ENCODE data around the gene CARMIL3.

CARMIL3 gene

GRCh38 chr14:24064091-24064795 is 12.4 kb downstream of the CARMIL3 start:
- H3K4me1 ChIP-seq (ENCODE audit: control insufficient read depth, insufficient read depth, low read length) = no peaks in the 10 kb centered on the region
- no peak overlapping the region for H3K9ac ChIP-seq (ENCODE audit: low read length)
- H3K27me3 ChIP-seq (ENCODE audit: control insufficient read depth, insufficient read depth, low read length) = no peaks in the 10 kb centered on the region
- no peak overlapping the region for H3K27ac ChIP-seq (ENCODE audit: low read depth, low read length)
- no peaks in the 10 kb centered on the region for H3K36me3 ChIP-seq (ENCODE audit: control insufficient read depth, insufficient read depth, low read length)
- no peaks in the 10 kb centered on the region for H3K9me3 ChIP-seq (ENCODE audit: control insufficient read depth, insufficient read depth, low read depth, low read length)
- no peak overlapping the region for H3K4me3 ChIP-seq (ENCODE audit: low read depth, low read length)

- Histone ChIP-seq H3K9me3 (ENCODE audit: control insufficient read depth, insufficient read depth, low read depth, low read length) (no peaks in the 10 kb centered on the region), H3K27ac (ENCODE audit: low read depth, low read length) (no peak overlapping the region), H3K4me3 (ENCODE audit: low read depth, low read length) (no peak overlapping the region), H3K4me1 (ENCODE audit: control insufficient read depth, insufficient read depth, low read length) (no peaks in the 10 kb centered on the region), H3K36me3 (ENCODE audit: control insufficient read depth, insufficient read depth, low read length) (no peaks in the 10 kb centered on the region), H3K9ac (ENCODE audit: low read length) (no peak overlapping the region), H3K27me3 (ENCODE audit: control insufficient read depth, insufficient read depth, low read length) (peaks cover 2% of the 10 kb centered on the region; the same call in 1 of the 2 replicates)
Measured at GRCh38 chr14:24064856-24065255, 13.0 kb downstream of the CARMIL3 start.

GRCh38 chr14:24065408-24065807 is 13.6 kb downstream of the CARMIL3 start:
- Histone ChIP-seq H3K27ac (ENCODE audit: low read depth, low read length) (no peak overlapping the region), H3K9me3 (ENCODE audit: control insufficient read depth, insufficient read depth, low read depth, low read length) (no peaks in the 10 kb centered on the region), H3K27me3 (ENCODE audit: control insufficient read depth, insufficient read depth, low read length) (peaks cover 7% of the 10 kb centered on the region; the same call in 1 of the 2 replicates), H3K9ac (ENCODE audit: low read length) (no peak overlapping the region), H3K4me1 (ENCODE audit: control insufficient read depth, insufficient read depth, low read length) (no peaks in the 10 kb centered on the region), H3K4me3 (ENCODE audit: low read depth, low read length) (no peak overlapping the region), H3K36me3 (ENCODE audit: control insufficient read depth, insufficient read depth, low read length) (no peaks in the 10 kb centered on the region)

- Histone ChIP-seq H3K9ac (ENCODE audit: low read length) (no peak overlapping the region), H3K36me3 (ENCODE audit: control insufficient read depth, insufficient read depth, low read length) (no peaks in the 10 kb centered on the region), H3K9me3 (ENCODE audit: control insufficient read depth, insufficient read depth, low read depth, low read length) (no peaks in the 10 kb centered on the region), H3K27me3 (ENCODE audit: control insufficient read depth, insufficient read depth, low read length) (peaks cover 14% of the 10 kb centered on the region; the same call in 1 of the 2 replicates), H3K4me1 (ENCODE audit: control insufficient read depth, insufficient read depth, low read length) (no peaks in the 10 kb centered on the region), H3K4me3 (ENCODE audit: low read depth, low read length) (no peak overlapping the region), H3K27ac (ENCODE audit: low read depth, low read length) (no peak overlapping the region)
Measured at GRCh38 chr14:24066496-24067132, 14.8 kb downstream of the CARMIL3 start.

GRCh38 chr14:24067133-24068082 is 15.6 kb downstream of the CARMIL3 start:
- Histone ChIP-seq H3K27ac (ENCODE audit: low read depth, low read length) (no peak overlapping the region), H3K36me3 (ENCODE audit: control insufficient read depth, insufficient read depth, low read length) (no peaks in the 10 kb centered on the region), H3K9me3 (ENCODE audit: control insufficient read depth, insufficient read depth, low read depth, low read length) (no peaks in the 10 kb centered on the region), H3K9ac (ENCODE audit: low read length) (no peak overlapping the region), H3K27me3 (ENCODE audit: control insufficient read depth, insufficient read depth, low read length) (peaks cover 14% of the 10 kb centered on the region; the same call in 1 of the 2 replicates), H3K4me3 (ENCODE audit: low read depth, low read length) (no peak overlapping the region), H3K4me1 (ENCODE audit: control insufficient read depth, insufficient read depth, low read length) (no peaks in the 10 kb centered on the region)

GRCh38 chr14:24068711-24069410 is 17.1 kb downstream of the CARMIL3 start:
- H3K27me3 ChIP-seq (ENCODE audit: control insufficient read depth, insufficient read depth, low read length) = peaks cover 14% of the 10 kb centered on the region; the same call in 1 of the 2 replicates

GRCh38 chr14:24069411-24069735 is 17.6 kb downstream of the CARMIL3 start:
- no peak overlapping the region for H3K4me3 ChIP-seq (ENCODE audit: low read depth, low read length)
- H3K27ac ChIP-seq (ENCODE audit: low read depth, low read length) = no peak overlapping the region
- peaks cover 14% of the 10 kb centered on the region; the same call in 1 of the 2 replicates for H3K27me3 ChIP-seq (ENCODE audit: control insufficient read depth, insufficient read depth, low read length)
- no peaks in the 10 kb centered on the region for H3K36me3 ChIP-seq (ENCODE audit: control insufficient read depth, insufficient read depth, low read length)
- no peak overlapping the region for H3K9ac ChIP-seq (ENCODE audit: low read length)
- no peaks in the 10 kb centered on the region for H3K9me3 ChIP-seq (ENCODE audit: control insufficient read depth, insufficient read depth, low read depth, low read length)
- H3K4me1 ChIP-seq (ENCODE audit: control insufficient read depth, insufficient read depth, low read length) = no peaks in the 10 kb centered on the region

More at GRCh38 chr14:24068711-24069410, 17.1 kb downstream of the CARMIL3 start:
- H3K9ac ChIP-seq (ENCODE audit: low read length) = no peak overlapping the region
- no peaks in the 10 kb centered on the region for H3K4me1 ChIP-seq (ENCODE audit: control insufficient read depth, insufficient read depth, low read length)
- no peaks in the 10 kb centered on the region for H3K9me3 ChIP-seq (ENCODE audit: control insufficient read depth, insufficient read depth, low read depth, low read length)
- H3K36me3 ChIP-seq (ENCODE audit: control insufficient read depth, insufficient read depth, low read length) = no peaks in the 10 kb centered on the region
- H3K27ac ChIP-seq (ENCODE audit: low read depth, low read length) = no peak overlapping the region
- H3K4me3 ChIP-seq (ENCODE audit: low read depth, low read length) = no peak overlapping the region

GRCh38 chr14:24070285-24071143 is 18.7 kb downstream of the CARMIL3 start:
- Histone ChIP-seq H3K4me3 (ENCODE audit: low read depth, low read length) (no peak overlapping the region), H3K36me3 (ENCODE audit: control insufficient read depth, insufficient read depth, low read length) (no peaks in the 10 kb centered on the region), H3K9ac (ENCODE audit: low read length) (no peak overlapping the region), H3K9me3 (ENCODE audit: control insufficient read depth, insufficient read depth, low read depth, low read length) (no peaks in the 10 kb centered on the region), H3K27ac (ENCODE audit: low read depth, low read length) (no peak overlapping the region), H3K27me3 (ENCODE audit: control insufficient read depth, insufficient read depth, low read length) (peaks cover 14% of the 10 kb centered on the region; the same call in 1 of the 2 replicates), H3K4me1 (ENCODE audit: control insufficient read depth, insufficient read depth, low read length) (no peaks in the 10 kb centered on the region)

- H3K9me3 ChIP-seq (ENCODE audit: control insufficient read depth, insufficient read depth, low read depth, low read length) = no peaks in the 10 kb centered on the region
- H3K4me3 ChIP-seq (ENCODE audit: low read depth, low read length) = no peak within 1 kb of the TSS
- no peak within 1 kb of the TSS for H3K9ac ChIP-seq (ENCODE audit: low read length)
- peaks cover 14% of the 10 kb centered on the region; the same call in 1 of the 2 replicates for H3K27me3 ChIP-seq (ENCODE audit: control insufficient read depth, insufficient read depth, low read length)
- H3K36me3 ChIP-seq (ENCODE audit: control insufficient read depth, insufficient read depth, low read length) = no peaks in the 10 kb centered on the region
- no peak within 1 kb of the TSS for H3K27ac ChIP-seq (ENCODE audit: low read depth, low read length)
- no peaks in the 10 kb centered on the region for H3K4me1 ChIP-seq (ENCODE audit: control insufficient read depth, insufficient read depth, low read length)
Measured at GRCh38 chr14:24071144-24071697, 19.4 kb downstream of the CARMIL3 start, which contains the start of gene CPNE6. Gene CPNE6, plus strand, starts transcription at chr14:24071562. Its CDS starts 1,375 bp downstream, at chr14:24072937.
